GM21825 (cell line): Measurements from ENCODE around the gene RUFY1.
"Not testable (repeated sequence)": the region's sequence is repeated elsewhere in the genome, so short reads cannot be mapped to it uniquely, and the experiment has no call there.

Experiments
- ATAC-seq: cut with Tn5 transposase; IDR thresholded peaks from one replicate; pipeline ENCODE4 v1.9.1; 2021; ENCODE audit warnings: mild to moderate bottlenecking, moderate library complexity; ENCODE audit not compliant: unreplicated experiment

Gene RUFY1, protein sequence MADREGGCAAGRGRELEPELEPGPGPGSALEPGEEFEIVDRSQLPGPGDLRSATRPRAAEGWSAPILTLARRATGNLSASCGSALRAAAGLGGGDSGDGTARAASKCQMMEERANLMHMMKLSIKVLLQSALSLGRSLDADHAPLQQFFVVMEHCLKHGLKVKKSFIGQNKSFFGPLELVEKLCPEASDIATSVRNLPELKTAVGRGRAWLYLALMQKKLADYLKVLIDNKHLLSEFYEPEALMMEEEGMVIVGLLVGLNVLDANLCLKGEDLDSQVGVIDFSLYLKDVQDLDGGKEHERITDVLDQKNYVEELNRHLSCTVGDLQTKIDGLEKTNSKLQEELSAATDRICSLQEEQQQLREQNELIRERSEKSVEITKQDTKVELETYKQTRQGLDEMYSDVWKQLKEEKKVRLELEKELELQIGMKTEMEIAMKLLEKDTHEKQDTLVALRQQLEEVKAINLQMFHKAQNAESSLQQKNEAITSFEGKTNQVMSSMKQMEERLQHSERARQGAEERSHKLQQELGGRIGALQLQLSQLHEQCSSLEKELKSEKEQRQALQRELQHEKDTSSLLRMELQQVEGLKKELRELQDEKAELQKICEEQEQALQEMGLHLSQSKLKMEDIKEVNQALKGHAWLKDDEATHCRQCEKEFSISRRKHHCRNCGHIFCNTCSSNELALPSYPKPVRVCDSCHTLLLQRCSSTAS

DNA sequence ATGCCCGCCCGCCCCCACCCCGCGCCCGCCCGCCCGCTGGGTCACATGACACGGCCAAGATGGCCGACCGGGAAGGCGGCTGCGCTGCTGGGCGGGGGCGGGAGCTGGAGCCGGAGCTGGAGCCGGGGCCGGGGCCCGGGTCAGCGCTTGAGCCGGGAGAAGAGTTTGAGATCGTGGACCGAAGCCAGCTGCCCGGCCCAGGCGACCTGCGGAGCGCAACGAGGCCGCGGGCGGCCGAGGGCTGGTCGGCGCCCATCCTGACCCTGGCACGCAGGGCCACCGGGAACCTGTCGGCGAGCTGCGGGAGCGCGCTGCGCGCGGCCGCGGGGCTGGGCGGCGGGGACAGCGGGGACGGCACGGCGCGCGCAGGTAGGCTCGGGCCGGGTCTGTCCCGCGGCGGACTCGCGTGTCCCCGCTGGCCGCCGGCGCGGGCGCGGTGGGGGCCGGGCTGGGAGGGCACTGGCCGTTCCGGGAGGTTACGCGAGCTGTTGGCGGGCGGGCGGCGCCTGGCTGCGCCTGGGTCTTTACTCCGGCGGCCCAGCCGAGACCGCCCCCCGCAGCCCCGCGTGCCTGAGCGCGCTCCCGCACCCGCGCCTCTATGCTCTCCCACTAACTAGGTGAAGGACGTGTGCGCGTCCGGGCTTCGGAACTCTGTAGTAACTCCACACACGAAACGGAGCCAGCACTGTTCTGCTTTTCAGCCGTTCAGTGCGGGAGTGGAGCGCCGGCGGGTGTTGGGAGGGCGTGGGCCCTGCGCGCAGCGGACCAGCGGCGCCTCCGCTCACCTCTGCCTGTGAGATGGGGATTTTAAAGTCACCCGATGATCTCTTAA lies at the start of gene RUFY1:
RUFY1 (plus strand) TSS at position 44 of the 832 bp plus-strand sequence; CDS start at position 60, 16 bp downstream.
- ATAC-seq, result peak; percentile 76

DNA sequence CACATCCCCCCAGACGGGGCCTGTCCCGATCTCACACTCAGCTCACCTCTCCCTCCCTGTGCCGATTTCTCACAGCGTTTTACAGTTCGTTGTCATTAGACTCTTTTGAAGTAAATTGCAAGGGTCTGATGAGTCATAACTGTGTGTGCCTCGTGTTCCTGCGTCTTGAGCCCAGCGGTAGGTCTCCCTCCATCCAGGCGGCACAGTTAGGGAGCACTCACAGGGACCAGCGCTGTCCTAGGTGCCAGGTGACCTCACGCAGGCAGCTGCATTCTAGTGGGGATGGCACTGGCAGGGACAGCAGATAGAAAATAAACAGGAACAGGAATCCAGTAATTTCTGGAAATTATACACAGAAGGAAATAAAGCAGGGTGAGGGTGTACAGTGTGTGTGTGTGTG lies 48.4 kb upstream of the RUFY1 start:
- not testable (repeated sequence) for ATAC-seq

DNA sequence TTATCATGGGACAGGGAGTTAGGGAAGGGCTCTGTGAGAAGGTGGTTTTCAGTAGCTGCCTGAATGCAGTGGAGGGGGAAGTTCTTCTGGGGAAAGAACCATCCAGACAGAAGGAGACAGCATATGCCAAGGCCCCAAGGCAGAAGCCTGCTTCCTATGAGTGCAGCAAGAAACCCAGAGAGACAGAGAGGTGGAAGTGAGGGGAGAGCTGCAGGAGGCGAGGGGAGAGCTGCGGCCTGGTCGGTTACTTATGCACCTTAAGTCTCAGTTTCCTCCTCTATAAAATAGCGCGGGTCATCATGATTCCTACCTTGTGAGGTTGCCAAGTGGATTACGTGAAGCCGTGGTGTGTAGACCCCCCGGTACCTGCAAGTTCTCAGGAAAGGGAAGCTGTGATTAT lies 47.9 kb upstream of the RUFY1 start:
- not testable (repeated sequence) for ATAC-seq

DNA sequence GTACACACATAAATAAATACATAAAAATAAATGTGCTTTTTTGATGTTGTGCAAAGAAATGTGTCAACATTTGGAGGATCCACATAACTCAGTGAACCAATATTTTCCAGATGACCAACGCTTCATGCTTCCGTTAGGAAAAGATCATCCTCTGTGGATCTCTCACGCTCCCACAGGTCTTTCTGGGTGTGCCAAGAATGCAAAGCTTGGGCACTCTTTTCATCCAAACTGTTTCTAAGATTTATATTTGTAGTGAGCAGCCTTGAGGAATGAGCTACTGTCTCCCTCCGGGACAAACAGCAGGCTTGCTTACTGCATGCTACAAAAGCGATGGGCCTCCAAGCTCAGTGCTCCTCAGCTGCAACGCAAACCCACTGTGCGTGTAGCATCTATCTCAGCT lies 46.2 kb upstream of the RUFY1 start:
- no peak for ATAC-seq

DNA sequence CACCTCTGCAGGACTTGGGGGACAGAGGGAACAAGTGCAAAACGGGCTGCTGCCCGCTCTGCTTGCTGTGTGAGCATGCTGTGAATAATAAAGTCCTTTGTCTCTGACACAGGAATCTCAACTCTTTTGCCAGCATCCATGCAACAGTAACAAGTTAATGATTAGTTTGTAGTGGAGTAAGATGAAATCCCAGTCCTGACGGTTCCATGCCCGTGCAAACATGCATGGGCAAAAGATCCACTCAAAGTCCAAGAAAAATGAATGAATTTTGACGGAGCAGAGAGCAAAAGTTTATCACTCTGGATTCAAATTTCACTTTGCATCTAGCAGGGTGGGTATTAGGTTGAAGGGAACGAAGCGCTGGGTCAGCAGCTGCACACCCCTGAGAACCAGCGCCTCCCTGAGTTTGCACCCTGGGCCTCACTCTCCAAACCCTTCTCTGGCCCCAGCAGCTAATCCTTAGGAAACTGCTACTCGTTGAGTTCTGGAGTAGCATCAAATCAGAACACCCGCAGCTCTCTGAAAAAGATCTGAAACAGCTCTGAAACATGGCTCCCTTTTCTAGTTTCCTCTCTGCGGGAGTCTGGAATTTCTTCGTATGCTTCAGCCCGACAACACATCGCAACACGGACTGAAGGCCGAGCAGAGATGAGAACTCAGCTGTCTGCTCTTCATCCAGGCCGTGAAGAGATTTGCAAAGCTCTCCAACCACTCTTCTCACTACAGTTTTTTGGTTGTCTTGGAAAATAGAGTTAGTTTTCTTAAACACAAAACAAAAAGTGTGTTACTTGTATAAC lies 45.6 kb upstream of the RUFY1 start:
- ATAC-seq, result no peak

DNA sequence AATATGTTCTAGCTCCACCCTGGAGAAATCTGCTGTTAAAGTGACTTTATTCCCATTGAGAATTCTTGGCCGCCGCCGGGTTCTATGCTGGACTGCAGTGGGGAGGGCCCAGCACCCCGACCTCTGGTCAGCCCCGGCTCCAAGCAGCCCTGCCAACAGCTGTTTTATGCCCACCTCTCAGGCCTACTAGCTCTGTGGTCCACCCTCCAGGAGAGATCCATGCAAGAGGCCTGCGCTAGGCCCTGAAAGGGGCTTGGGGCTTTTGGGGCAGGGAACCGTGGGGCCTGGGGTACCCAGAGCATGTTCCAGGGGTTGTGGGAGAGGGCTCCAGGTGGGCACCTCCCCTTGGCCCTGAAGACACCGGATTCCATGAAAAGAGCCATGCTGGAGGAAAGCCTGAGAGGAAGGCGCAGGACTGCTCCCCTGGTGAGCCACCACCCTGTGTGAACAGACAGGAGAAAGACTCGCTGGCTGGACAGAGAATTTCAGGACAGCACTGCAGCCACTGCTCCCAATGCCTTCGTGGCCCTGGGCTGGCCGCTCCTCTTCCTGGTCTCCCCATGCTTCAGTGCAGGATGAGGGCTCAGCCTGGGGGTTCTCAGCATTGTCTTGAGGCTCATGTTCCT lies 44.6 kb upstream of the RUFY1 start:
- no peak for ATAC-seq

DNA sequence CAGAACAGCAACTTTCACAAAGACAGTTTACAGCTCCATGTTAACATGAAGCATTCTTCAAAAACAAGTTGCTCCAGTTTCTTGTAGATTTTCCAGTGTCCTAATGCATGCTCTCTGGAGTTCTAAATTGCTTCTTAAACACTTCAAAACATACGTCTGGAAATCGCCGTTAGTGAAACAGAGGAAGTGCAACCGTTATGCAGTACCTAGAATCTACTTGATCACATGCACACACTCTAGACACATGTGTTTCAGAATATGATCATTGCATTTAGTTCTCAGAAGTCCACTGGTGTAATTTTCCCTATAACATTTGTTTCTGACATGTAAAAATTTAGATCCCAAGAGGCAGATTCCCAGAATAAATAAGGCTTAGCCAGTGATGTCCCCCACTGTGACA lies 41.1 kb upstream of the RUFY1 start:
- ATAC-seq, result no peak

DNA sequence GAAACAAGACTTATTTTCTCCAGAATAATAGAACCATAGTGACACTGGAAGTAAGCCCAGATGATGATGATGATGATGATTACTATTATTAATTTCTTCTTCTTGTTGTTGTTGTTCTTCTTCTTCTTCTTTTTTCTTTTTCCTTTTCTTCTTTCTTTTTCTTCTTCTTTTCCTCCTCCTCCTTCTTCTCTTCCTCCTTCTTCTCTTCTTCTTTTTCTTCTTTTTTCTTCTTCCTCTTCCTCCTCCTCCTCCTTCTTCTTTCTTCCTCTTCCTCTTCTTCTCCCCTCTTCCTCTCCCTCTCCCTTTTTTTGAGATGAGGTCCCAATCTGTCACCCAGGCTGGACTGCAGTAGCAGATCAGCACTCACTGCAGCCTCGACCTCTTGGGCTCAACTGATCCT lies 40.5 kb upstream of the RUFY1 start:
- ATAC-seq, result no peak

DNA sequence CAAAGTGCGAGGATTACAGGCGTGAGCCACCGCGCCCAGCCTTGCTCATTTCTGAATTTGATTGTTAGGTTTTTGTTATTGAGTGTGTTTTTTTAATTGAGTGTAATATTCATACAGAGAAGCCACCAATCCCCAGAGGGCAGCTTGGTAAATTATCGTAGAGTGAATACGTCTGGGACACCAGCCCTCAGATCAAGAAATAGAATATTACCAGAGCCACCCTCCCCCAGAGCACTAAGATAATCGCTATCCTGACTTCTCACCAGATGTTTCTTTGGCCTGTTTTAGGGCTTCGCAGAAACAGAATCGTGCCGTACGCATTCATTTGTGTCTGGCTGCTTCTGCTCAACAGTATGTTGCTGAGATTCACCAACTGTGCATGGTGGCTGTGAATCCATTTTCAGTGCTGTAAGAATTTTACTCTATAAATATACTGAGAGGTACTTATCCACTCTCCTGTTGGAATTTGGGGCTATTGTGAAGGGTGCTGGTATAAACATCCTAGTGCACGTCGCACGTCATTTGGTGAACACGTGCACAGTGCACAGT lies 37.8 kb upstream of the RUFY1 start:
- ATAC-seq, result no peak

DNA sequence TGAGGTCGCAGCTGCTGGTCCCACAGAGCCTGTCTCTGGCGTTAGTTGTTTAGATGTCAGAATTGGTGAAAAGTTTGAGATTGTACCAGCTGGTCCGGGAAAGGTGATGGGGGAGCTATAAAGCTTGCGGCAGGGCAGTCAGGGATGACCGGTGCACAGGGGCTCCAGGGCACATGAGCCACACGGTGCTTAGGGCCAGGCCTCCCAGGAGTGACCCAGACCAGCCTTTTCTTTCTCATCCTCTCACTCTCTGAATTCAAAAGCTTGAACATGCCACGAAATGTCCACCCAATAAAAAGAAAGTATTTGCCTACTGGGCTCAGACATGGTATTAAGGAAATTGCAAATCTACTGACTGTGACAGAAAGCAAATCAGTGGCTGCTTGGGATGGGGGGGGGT lies 34.9 kb upstream of the RUFY1 start:
- ATAC-seq, result not testable (repeated sequence)

DNA sequence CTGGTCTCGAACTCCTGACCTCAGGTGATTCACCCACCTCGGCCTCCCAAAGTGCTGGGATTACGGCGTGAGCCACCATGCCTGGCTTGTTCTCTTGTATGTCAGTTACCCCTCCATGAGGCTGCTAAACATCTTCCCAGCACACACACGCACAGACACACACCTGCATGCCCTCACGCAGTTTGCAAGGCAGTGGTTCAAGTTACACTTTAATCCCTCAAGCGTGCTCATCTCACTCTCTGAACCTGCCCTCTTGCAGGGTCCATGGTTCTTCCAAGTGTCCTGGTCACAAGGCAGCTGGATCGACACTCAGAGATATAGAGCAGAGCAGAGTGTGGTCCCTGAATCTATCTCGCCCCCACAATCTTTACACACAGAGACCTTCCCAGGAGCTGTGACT lies 34.1 kb upstream of the RUFY1 start:
- ATAC-seq, result no peak

DNA sequence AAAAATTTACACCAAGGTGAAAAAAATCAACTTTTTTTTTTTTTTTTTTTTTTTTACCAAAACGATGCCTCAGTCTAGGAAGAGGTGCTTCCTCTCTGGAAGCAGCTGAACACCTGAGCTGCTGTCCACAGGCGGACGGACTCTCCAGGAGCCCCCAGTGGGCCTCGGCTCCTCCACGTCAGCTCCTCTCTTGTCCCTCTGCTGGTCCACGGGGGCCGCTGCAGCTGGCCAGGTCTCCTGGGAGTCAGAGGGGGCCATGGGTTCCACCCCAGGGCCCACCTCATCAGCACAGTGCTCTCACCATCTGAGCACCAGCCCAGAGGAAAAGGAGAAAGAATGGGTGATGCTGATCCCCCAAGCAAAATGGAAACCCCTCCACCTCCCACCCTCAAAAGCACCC lies 32.6 kb upstream of the RUFY1 start:
- not testable (repeated sequence) for ATAC-seq

DNA sequence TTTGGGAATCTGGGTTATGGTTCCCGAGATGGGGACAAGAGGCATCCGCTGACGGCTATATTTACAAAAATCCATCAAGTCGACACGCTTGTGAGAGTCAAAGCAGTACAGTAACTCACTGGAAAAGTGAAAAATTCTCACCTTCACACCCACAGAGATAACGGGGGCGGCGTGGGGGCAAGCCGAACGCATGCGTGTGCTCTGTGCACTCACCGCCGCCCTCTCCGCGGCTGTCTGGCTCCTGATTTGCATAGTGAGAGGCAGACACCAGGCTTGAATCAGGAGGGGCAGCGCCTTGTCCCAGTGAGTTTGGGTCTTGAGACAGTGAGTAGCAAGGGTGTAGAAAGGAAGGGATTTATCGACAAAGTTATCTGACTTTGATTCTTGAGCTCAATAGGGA lies 32.0 kb upstream of the RUFY1 start:
- not testable (repeated sequence) for ATAC-seq

DNA sequence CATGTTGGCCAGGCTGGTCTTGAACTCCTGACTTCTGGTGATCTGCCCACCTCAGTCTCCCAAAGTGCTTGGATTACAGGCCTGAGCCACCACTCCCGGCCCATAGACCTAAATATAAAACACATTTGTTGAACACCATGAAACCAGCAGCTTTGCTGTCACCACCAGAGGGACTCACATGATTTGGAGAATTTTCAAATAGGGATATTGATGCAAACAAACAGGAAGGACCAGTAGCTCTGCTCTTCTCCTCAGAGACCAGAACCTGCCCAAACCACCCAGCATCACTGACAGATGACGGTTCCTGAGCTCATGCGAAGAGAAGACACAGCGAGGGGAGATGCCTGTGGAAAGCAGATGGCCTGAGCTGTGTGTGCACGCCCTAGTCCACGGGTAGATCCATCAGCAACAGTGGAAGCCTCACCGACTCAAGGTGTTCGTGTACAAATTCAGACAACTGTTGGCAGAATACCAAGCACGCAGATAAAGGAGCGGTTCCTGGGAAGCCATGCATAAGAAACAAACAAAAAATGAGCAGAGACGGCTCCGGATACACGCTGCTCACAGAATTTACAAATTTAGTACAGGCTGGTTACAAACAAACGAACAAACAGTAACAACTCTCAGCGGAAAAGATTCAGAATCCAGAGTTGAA lies 30.8 kb upstream of the RUFY1 start:
- not testable (repeated sequence) for ATAC-seq

DNA sequence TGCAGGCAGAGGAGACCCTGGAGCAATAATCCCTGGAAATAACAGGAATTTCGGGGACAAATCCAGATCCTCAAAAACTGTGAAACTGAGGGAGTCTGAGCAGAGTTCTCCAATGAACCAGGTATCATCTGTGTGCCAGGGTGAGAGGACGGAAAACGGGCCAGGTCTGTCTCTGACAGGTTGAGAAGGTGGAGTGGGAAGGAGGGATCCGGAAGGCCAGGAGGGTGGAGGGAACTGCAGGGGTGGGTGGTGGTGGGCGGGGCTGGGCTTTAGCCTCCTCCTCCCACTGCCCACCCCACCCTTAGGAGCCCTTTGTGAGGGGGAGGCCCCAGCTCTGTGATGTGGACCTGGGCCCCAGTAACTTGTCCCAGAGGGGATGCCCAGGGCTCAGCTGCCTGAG lies 28.2 kb upstream of the RUFY1 start:
- ATAC-seq, result not testable (repeated sequence)

DNA sequence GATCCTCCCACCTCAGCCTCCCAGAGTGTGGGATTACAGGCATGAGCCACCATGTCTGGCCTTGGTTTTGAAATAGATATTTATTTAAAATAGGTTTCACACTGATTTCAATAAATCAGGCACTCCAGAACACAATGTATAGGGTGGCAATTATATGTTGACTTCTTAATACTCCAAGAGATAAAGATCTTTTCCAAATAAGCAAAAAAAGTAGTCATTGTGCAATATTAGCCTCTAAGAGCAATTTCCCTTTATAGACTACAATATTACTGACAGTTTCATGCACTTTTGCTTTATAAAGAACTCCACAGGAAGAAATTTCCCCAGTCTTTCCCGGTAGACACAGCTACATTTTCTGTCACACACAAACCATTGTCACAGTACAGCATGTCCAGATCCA lies 23.4 kb upstream of the RUFY1 start:
- ATAC-seq, result no peak

DNA sequence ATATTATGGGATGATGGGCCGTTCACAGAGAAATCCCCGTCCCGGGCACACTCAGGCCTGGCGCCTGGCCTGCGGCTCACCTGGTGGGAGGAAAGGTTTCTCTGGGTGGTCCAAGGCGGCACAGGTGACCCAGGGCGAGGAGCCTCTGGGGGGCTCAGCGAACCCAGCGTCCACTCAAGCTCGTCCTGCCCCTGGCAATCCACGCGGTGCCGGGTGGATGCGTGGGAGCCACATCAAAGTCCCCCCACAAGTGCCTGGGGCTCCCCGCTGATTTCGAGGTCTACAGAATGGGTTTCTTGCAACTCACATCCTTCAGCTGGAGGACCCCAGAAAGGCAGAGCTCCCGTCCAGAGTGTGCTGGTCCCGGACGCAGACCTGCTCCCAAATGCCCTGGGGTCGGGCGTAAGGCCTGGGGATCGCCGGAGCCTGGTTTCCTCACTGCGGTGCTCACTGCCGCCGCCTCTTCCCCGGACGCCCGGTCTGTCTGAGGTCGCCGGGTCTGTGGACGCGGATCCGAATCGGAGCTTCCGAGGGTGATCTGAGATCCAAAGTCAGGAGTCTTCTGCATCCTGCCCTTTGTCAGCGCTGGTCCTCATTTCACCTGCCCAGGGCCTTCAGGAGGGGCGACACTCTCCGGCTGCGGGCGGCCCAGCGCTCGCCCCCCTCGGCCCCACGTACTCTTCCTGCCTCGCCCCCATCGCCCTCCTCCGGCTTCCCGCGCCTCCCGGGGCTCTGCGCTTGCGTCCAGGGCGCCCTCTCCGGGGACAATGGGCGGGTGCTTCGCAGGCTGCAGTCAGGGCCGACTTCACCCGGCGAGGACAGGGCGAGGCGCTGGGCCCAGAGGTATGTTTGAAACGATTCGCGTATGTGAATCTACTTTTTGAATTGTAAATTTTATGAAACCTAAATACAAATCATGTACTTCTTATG lies 20.0 kb upstream of the RUFY1 start:
- peak; percentile 78 for ATAC-seq

DNA sequence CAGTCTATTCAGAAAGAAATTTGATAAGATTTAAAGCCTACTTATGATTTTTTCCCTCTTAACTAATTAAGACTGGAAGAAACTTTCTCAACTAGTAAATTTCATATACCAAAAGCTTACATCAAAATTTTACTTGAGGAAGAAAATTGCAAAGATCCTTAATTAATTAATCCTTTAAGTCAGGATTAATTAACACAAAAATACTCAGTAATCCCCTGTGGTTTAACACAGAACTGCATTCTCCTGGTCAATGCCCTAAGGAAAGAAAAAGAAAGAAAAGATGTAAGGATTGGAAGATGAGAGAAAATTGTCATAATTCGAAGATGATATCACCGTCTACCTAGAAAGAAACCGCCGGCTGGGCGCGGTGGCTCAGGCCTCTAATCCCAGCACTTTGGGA lies 17.3 kb upstream of the RUFY1 start:
- ATAC-seq, result no peak
